NCI-H1105 (cell line): Measurements from ENCODE around the gene ZBTB8OS.

Experiments used
- DNase-seq: peaks from one replicate; lab custom pipeline; 2025; lab: John Stamatoyannopoulos, UW

The ZBTB8OS gene

GRCh38 chr1:32611859-32612188, 38.5 kb downstream of the ZBTB8OS start:
- DNase-seq, result no peak

GRCh38 chr1:32609180-32609579, 41.2 kb downstream of the ZBTB8OS start:
- no peak for DNase-seq

- DNase-seq, result no peak
These were observed 43.6 kb downstream of the ZBTB8OS start for GRCh38 chr1:32606565-32607371.

GRCh38 chr1:32605711-32606424, 44.5 kb downstream of the ZBTB8OS start:
- DNase-seq, result no peak

- no peak for DNase-seq
These were observed 50.3 kb downstream of the ZBTB8OS start for GRCh38 chr1:32600034-32600433.

- no peak for DNase-seq
These were observed 57.4 kb downstream of the ZBTB8OS start for GRCh38 chr1:32592943-32593342.

GRCh38 chr1:32580348-32581017, 69.9 kb downstream of the ZBTB8OS start:
- DNase-seq, result no peak
